ENCODE measurements around the gene FBXO21.

Gene FBXO21

GRCh38 chr12:117158096-117158495 is 32.2 kb downstream of the FBXO21 start:
- TF ChIP-seq TCF4 (CRISPR knock-in tag; IDR thresholded peaks at IDR 0.05; ENCODE audit: borderline replicate concordance) (no peak), ARNTL (CRISPR knock-in tag; IDR thresholded peaks at IDR 0.05; ENCODE audit: borderline replicate concordance, low read depth) (no peak), ZNF8 (CRISPR knock-in tag; IDR thresholded peaks at IDR 0.05) (no peak), PPARA (CRISPR knock-in tag; IDR thresholded peaks at IDR 0.05; ENCODE audit: borderline replicate concordance) (no peak), CREB5 (CRISPR knock-in tag; IDR thresholded peaks at IDR 0.05; ENCODE audit: low read depth) (no peak), SNAI2 (CRISPR knock-in tag; IDR thresholded peaks at IDR 0.05) (no peak), ZC3H10 (CRISPR knock-in tag; IDR thresholded peaks at IDR 0.05) (no peak), GLIS3 (CRISPR knock-in tag; IDR thresholded peaks at IDR 0.05) (no peak), ZNF70 (CRISPR knock-in tag; IDR thresholded peaks at IDR 0.05) (no peak), RARB (CRISPR knock-in tag; IDR thresholded peaks at IDR 0.05) (no peak), ISL1 (CRISPR knock-in tag; IDR thresholded peaks at IDR 0.05) (no peak)
- no peak for ATAC-seq

DNA sequence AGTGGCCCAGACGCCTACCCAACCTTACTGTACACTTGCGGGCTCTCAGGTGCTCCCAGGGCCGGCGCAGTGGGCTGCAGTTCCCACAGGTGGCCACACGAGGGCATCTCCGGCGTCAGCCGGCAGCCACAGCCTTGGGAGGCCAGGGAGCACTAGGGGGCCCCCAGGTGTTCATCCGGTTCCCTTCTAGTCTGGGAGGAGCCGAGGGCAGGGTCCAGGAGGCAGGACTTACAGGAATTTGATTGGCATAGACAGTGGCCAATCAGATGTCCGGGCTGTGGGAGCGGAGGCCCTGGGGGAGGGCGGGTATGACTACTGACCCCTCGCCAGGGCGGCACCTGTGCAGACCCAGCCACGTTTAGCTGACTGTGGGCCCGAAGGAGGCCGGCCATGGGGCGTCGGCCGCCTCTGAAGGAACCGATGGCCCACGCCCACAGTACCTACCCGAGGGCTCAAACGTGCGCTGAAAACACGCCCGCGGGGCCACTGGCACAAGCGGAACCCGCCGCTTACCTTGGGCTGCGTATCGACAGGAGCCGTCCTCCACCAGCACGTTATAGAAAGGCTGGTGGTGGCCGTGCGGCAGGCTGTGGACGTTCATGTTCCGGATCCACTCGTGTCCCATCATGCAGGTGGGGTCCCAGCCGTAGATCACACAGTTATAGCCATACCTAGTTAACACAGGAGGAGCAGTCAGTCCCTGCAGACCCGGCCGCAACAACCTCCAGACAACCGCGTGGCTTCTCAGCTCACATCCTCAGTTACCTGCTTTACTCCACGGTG is 34.8 kb downstream of the FBXO21 start:
- TF ChIP-seq ARNTL (CRISPR knock-in tag; IDR thresholded peaks at IDR 0.05; ENCODE audit: borderline replicate concordance, low read depth) (no peak), CREB5 (CRISPR knock-in tag; IDR thresholded peaks at IDR 0.05; ENCODE audit: low read depth) (no peak), ISL1 (CRISPR knock-in tag; IDR thresholded peaks at IDR 0.05) (no peak), BACH2 (CRISPR knock-in tag; IDR thresholded peaks at IDR 0.05; ENCODE audit: borderline replicate concordance) (no peak), PPARA (CRISPR knock-in tag; IDR thresholded peaks at IDR 0.05; ENCODE audit: borderline replicate concordance) (no peak), OSR1 (CRISPR knock-in tag; IDR thresholded peaks at IDR 0.05) (no peak), ZNF70 (CRISPR knock-in tag; IDR thresholded peaks at IDR 0.05) (no peak), CSDC2 (CRISPR knock-in tag; IDR thresholded peaks at IDR 0.05) (no peak), PATZ1 (CRISPR knock-in tag; IDR thresholded peaks at IDR 0.05; ENCODE audit: borderline replicate concordance) (no peak), GLIS3 (CRISPR knock-in tag; IDR thresholded peaks at IDR 0.05) (no peak), ZFP30 (CRISPR knock-in tag; IDR thresholded peaks at IDR 0.05) (no peak), ZNF565 (CRISPR knock-in tag; conservative IDR thresholded peaks at IDR 0.05; ENCODE audit: low read depth) (no peak), ZC3H10 (CRISPR knock-in tag; IDR thresholded peaks at IDR 0.05) (no peak), ZNF8 (CRISPR knock-in tag; IDR thresholded peaks at IDR 0.05) (no peak), RARB (CRISPR knock-in tag; IDR thresholded peaks at IDR 0.05) (no peak)
- TF ChIP-seq, protein P1, sequence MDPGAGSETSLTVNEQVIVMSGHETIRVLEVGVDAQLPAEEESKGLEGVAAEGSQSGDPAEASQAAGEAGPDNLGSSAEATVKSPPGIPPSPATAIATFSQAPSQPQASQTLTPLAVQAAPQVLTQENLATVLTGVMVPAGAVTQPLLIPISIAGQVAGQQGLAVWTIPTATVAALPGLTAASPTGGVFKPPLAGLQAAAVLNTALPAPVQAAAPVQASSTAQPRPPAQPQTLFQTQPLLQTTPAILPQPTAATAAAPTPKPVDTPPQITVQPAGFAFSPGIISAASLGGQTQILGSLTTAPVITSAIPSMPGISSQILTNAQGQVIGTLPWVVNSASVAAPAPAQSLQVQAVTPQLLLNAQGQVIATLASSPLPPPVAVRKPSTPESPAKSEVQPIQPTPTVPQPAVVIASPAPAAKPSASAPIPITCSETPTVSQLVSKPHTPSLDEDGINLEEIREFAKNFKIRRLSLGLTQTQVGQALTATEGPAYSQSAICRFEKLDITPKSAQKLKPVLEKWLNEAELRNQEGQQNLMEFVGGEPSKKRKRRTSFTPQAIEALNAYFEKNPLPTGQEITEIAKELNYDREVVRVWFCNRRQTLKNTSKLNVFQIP (CRISPR knock-in tag; IDR thresholded peaks at IDR 0.05; ENCODE audit: borderline replicate concordance, low read depth): no peak
- TF ChIP-seq, protein P2, sequence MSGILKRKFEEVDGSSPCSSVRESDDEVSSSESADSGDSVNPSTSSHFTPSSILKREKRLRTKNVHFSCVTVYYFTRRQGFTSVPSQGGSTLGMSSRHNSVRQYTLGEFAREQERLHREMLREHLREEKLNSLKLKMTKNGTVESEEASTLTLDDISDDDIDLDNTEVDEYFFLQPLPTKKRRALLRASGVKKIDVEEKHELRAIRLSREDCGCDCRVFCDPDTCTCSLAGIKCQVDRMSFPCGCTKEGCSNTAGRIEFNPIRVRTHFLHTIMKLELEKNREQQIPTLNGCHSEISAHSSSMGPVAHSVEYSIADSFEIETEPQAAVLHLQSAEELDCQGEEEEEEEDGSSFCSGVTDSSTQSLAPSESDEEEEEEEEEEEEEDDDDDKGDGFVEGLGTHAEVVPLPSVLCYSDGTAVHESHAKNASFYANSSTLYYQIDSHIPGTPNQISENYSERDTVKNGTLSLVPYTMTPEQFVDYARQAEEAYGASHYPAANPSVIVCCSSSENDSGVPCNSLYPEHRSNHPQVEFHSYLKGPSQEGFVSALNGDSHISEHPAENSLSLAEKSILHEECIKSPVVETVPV (CRISPR knock-in tag; IDR thresholded peaks at IDR 0.05): no peak
- peak; percentile 78 for ATAC-seq

DNA sequence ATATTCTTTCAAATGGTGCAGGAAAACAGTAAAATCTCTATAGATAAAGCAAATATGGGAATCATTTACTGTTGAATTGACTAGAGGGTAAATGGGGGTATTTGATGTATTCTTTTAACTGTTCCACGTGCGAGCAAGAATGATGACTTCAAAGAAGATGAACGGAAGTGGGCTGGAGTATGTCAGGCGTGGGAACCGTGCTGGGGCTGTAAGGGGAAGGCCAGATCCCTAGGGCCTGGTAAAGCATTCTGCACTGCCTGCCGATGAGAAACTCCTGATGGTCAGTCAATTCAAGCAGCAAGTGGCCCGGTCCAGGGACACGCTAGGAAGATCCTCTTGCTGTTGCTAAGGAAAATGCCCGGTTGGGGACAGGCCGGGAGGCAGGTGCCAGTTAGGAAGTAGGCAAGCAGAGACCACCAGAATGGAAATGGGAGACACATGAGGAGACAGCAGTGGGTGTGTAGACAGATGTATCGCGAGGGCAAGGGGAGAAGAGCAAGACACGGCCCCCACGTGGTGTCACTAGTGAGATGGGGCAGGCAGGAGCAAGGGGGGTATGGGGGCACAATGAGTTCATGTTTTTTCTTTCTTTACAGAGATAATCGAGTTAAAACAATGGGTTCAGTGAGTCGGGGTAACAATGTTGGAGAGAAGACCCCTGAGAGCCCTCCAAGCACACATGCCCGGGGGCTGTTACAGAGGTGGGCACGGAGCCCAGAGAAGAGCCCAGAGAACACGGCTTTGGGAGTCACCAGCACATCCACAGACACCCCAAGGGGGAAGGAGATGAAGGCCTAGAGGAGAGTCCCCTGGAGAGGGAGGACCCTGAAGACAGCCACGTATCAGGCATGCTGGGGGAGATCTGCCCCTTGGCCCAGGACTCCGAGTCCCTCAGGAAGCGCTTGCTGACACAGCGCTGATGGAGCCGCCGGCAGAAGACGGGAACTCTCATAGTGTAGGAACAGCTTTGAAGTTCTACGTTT is 37.2 kb downstream of the FBXO21 start:
- ATAC-seq: no peak
- TF ChIP-seq ZFP30 (CRISPR knock-in tag; IDR thresholded peaks at IDR 0.05) (no peak), TCF4 (CRISPR knock-in tag; IDR thresholded peaks at IDR 0.05; ENCODE audit: borderline replicate concordance) (no peak), PATZ1 (CRISPR knock-in tag; IDR thresholded peaks at IDR 0.05; ENCODE audit: borderline replicate concordance) (no peak), ESRRG (CRISPR knock-in tag; IDR thresholded peaks at IDR 0.05) (no peak), TOX (CRISPR knock-in tag; IDR thresholded peaks at IDR 0.05; ENCODE audit: borderline replicate concordance) (no peak), TSHZ2 (CRISPR knock-in tag; IDR thresholded peaks at IDR 0.05) (no peak), ZC3H10 (CRISPR knock-in tag; IDR thresholded peaks at IDR 0.05) (no peak), PPARA (CRISPR knock-in tag; IDR thresholded peaks at IDR 0.05; ENCODE audit: borderline replicate concordance) (no peak), SNAI2 (CRISPR knock-in tag; IDR thresholded peaks at IDR 0.05) (no peak)

All from SK-N-SH treated with all-trans-retinoic acid at 6 μM for 48 hours (cell line).